Mesenchymal stem cell (in vitro differentiated cells and primary cell): ENCODE results near the gene ANXA6.

Source experiments
- DNase-seq: peaks from one replicate; pipeline ENCODE4 v3.0.0-alpha.2; 2013
- H2AFZ ChIP-seq: one replicate; pipeline ENCODE4 v1.6.1; 2013; ENCODE audit warnings: low read depth, mild to moderate bottlenecking, control low read depth, inconsistent platforms, low read length, moderate library complexity
- H2AK5ac ChIP-seq: 2 replicates; pipeline ENCODE4 v1.6.1; 2013; ENCODE audit warnings: low read length, moderate library complexity, mild to moderate bottlenecking, inconsistent platforms; ENCODE audit not compliant: severe bottlenecking
- H2BK120ac ChIP-seq: one replicate; pipeline ENCODE4 v1.6.1; 2013; ENCODE audit warnings: low read depth, mild to moderate bottlenecking, inconsistent platforms, low read length, moderate library complexity
- H2BK12ac ChIP-seq, 2 experiments: one replicate each; pipeline ENCODE4 v1.6.1; 2013; ENCODE audit warnings: inconsistent platforms in 2 of 2, low read length in 2 of 2, mild to moderate bottlenecking in 2 of 2, moderate library complexity in 2 of 2, control low read depth in 1 of 2
- H2BK15ac ChIP-seq: one replicate; pipeline ENCODE4 v1.6.1; 2013; ENCODE audit warnings: mild to moderate bottlenecking, low read depth, inconsistent platforms; ENCODE audit not compliant: poor library complexity, severe bottlenecking
- H2BK5ac ChIP-seq: 2 replicates; pipeline ENCODE4 v1.6.1; 2013; ENCODE audit warnings: low read depth, mild to moderate bottlenecking, low read length, control low read depth, inconsistent platforms; ENCODE audit not compliant: poor library complexity, severe bottlenecking
- H3K14ac ChIP-seq, 2 experiments: one replicate each; pipeline ENCODE4 v1.6.1; 2013; ENCODE audit warnings: inconsistent platforms in 2 of 2, low read length in 2 of 2, control low read depth in 1 of 2, mild to moderate bottlenecking in 1 of 2, moderate library complexity in 1 of 2
- H3K18ac ChIP-seq, 2 experiments: one replicate each; pipeline ENCODE4 v1.6.1; 2013; ENCODE audit warnings: inconsistent platforms in 2 of 2, low read length in 2 of 2, control low read depth in 1 of 2, low read depth in 1 of 2, mild to moderate bottlenecking in 1 of 2
- H3K23ac ChIP-seq, 2 experiments: one replicate each; pipeline ENCODE4 v1.6.1; 2013; ENCODE audit warnings: inconsistent platforms in 2 of 2, low read length in 2 of 2, mild to moderate bottlenecking in 2 of 2, moderate library complexity in 2 of 2, control low read depth in 1 of 2
- H3K27ac ChIP-seq: 2 replicates; pipeline ENCODE4 v1.5.1; 2013; ENCODE audit warnings: mild to moderate bottlenecking, moderate library complexity, low read length, control low read depth, inconsistent platforms; ENCODE audit not compliant: poor library complexity, severe bottlenecking
- H3K27me3 ChIP-seq, 2 experiments: 2 replicates each; pipeline versions ENCODE4 v1.6.1 to v1.7.0; 2013; ENCODE audit warnings: low read length in 2 of 2, mild to moderate bottlenecking in 2 of 2, moderate library complexity in 2 of 2, control low read depth in 1 of 2, inconsistent platforms in 1 of 2; ENCODE audit not compliant: control insufficient read depth in 1 of 2, insufficient read depth in 1 of 2
- H3K36me3 ChIP-seq, 2 experiments: 2 replicates each; pipeline versions ENCODE4 v1.6.1 to v1.7.0; 2013; ENCODE audit warnings: low read length in 2 of 2, control low read depth in 1 of 2, inconsistent platforms in 1 of 2, low read depth in 1 of 2, mild to moderate bottlenecking in 1 of 2; ENCODE audit not compliant: insufficient read depth in 2 of 2, control insufficient read depth in 1 of 2
- H3K4ac ChIP-seq, 2 experiments: one replicate each; pipeline ENCODE4 v1.6.1; 2013; ENCODE audit warnings: inconsistent platforms in 2 of 2, low read length in 2 of 2, mild to moderate bottlenecking in 2 of 2, moderate library complexity in 2 of 2, control low read depth in 1 of 2, low read depth in 1 of 2
- H3K4me1 ChIP-seq: 2 replicates; pipeline ENCODE4 v1.6.1; 2013; ENCODE audit warnings: low read depth, low read length, control low read depth; ENCODE audit not compliant: control insufficient read depth, insufficient read depth
- H3K4me2 ChIP-seq: 2 replicates; pipeline ENCODE4 v1.6.1; 2013; ENCODE audit warnings: low read length, mild to moderate bottlenecking, inconsistent platforms; ENCODE audit not compliant: poor library complexity, severe bottlenecking
- H3K4me3 ChIP-seq, 2 experiments: 2 replicates each; pipeline versions ENCODE4 v1.5.1 to v1.7.0; 2013; ENCODE audit warnings: low read length in 2 of 2, mild to moderate bottlenecking in 2 of 2, control low read depth in 1 of 2, low read depth in 1 of 2; ENCODE audit not compliant: insufficient read depth in 1 of 2
- H3K79me1 ChIP-seq: replicated peaks from 2 replicates; pipeline ENCODE4 v1.6.1; 2013; ENCODE audit warnings: mild to moderate bottlenecking, control low read depth, low read length, inconsistent platforms; ENCODE audit not compliant: poor library complexity, severe bottlenecking
- H3K9ac ChIP-seq: 2 replicates; pipeline ENCODE4 v1.7.0; 2013; ENCODE audit warnings: mild to moderate bottlenecking, low read length, moderate library complexity
- H3K9me3 ChIP-seq: 2 replicates; pipeline ENCODE4 v1.7.0; 2013; ENCODE audit warnings: mild to moderate bottlenecking, low read length; ENCODE audit not compliant: control insufficient read depth
- H4K8ac ChIP-seq: one replicate; pipeline ENCODE4 v1.6.1; 2013; ENCODE audit warnings: inconsistent platforms, mild to moderate bottlenecking, low read length, moderate library complexity
- H4K91ac ChIP-seq: one replicate; pipeline ENCODE4 v1.6.1; 2013; ENCODE audit warnings: mild to moderate bottlenecking, low read length, inconsistent platforms
- WGBS: methylation state at CpG from one replicate; pipeline ENCODE4 v1.1.7; 2013; ENCODE audit warnings: mixed read lengths; 5-methylcytosine and 5-hydroxymethylcytosine counted together

ANXA6 gene

GRCh38 chr5:151118913-151119575, 38.5 kb downstream of the ANXA6 start:
- Histone ChIP-seq H2BK120ac (no peak overlapping the region), H4K8ac (no peak overlapping the region), H3K18ac (no peak overlapping the region), H3K27me3 (no peaks in the 10 kb centered on the region), H3K9ac (no peak overlapping the region), H3K23ac (no peak overlapping the region), H2AFZ (no peak overlapping the region), H3K36me3 (peaks cover 78 to 95% of the 10 kb centered on the region in 2 experiments), H3K9me3 (no peaks in the 10 kb centered on the region), H3K4me1 (peaks cover 13% of the 10 kb centered on the region), H3K14ac (no peak overlapping the region), H3K4me3 (no peak overlapping the region), H2BK5ac (no peak overlapping the region), H3K4ac (no peak overlapping the region), H2BK15ac (no peak overlapping the region), H3K27ac (no peak overlapping the region), H3K79me1 (peaks cover 23% of the 10 kb centered on the region), H4K91ac (no peak overlapping the region), H2BK12ac (no peak overlapping the region), H3K4me2 (no peak overlapping the region), H2AK5ac (no peak overlapping the region)
- DNase-seq = no peak
- 93% methylated on average over 7 of the region's 7 CpGs for WGBS

- Histone ChIP-seq H4K8ac (no peak overlapping the region), H4K91ac (no peak overlapping the region), H3K9ac (no peak overlapping the region), H3K14ac (no peak overlapping the region), H3K4ac (no peak overlapping the region), H3K27me3 (no peaks in the 10 kb centered on the region), H2AK5ac (no peak overlapping the region), H3K18ac (no peak overlapping the region), H2BK5ac (no peak overlapping the region), H3K4me2 (no peak overlapping the region), H3K27ac (no peak overlapping the region), H3K36me3 (peaks cover 66 to 93% of the 10 kb centered on the region in 2 experiments), H2BK15ac (no peak overlapping the region), H2AFZ (no peak overlapping the region), H3K23ac (no peak overlapping the region), H3K4me3 (no peak overlapping the region), H2BK120ac (no peak overlapping the region), H3K79me1 (peaks cover 20% of the 10 kb centered on the region), H3K4me1 (peaks cover 3% of the 10 kb centered on the region), H3K9me3 (no peaks in the 10 kb centered on the region), H2BK12ac (no peak overlapping the region)
- peak; percentile 67 for DNase-seq
- 34% methylated on average over 3 of the region's 7 CpGs for WGBS
Measured at GRCh38 chr5:151115272-151115905, 42.2 kb downstream of the ANXA6 start.

- no peak overlapping the region for H3K14ac ChIP-seq
- no peak overlapping the region for H4K8ac ChIP-seq
- peaks cover 68 to 93% of the 10 kb centered on the region in 2 experiments for H3K36me3 ChIP-seq
- 63% methylated on average over 3 of the region's 3 CpGs for WGBS
- no peak overlapping the region for H2BK5ac ChIP-seq
- H2BK15ac ChIP-seq = no peak overlapping the region
- H4K91ac ChIP-seq = no peak overlapping the region
- no peak overlapping the region for H3K4me3 ChIP-seq
- no peak overlapping the region for H3K9ac ChIP-seq
- no peak overlapping the region for H3K4ac ChIP-seq
- H2AK5ac ChIP-seq = no peak overlapping the region
- no peak overlapping the region for H3K4me2 ChIP-seq
- H3K23ac ChIP-seq = no peak overlapping the region
- no peak overlapping the region for H3K27ac ChIP-seq
- H3K27me3 ChIP-seq = no peaks in the 10 kb centered on the region
- peaks cover 30% of the 10 kb centered on the region for H3K79me1 ChIP-seq
- no peak overlapping the region for H2AFZ ChIP-seq
- no peak overlapping the region for H3K18ac ChIP-seq
- H2BK120ac ChIP-seq = no peak overlapping the region
- H3K4me1 ChIP-seq = peaks cover 3% of the 10 kb centered on the region
- DNase-seq = no peak
- no peak overlapping the region for H2BK12ac ChIP-seq
- H3K9me3 ChIP-seq = no peaks in the 10 kb centered on the region
Measured at GRCh38 chr5:151113651-151114050, 43.9 kb downstream of the ANXA6 start.

GRCh38 chr5:151110992-151111391, 46.6 kb downstream of the ANXA6 start:
- DNase-seq = no peak
- Histone ChIP-seq H4K91ac (no peak overlapping the region), H2BK120ac (no peak overlapping the region), H2BK12ac (no peak overlapping the region), H3K9me3 (no peaks in the 10 kb centered on the region), H3K79me1 (peaks cover 41% of the 10 kb centered on the region), H3K9ac (no peak overlapping the region), H3K4ac (no peak overlapping the region), H3K14ac (no peak overlapping the region), H3K27me3 (no peaks in the 10 kb centered on the region), H3K18ac (no peak overlapping the region), H2AFZ (no peak overlapping the region), H3K4me2 (no peak overlapping the region), H2BK5ac (no peak overlapping the region), H3K4me1 (peaks cover 11% of the 10 kb centered on the region), H2AK5ac (no peak overlapping the region), H4K8ac (no peak overlapping the region), H3K23ac (no peak overlapping the region), H2BK15ac (no peak overlapping the region), H3K36me3 (peaks cover 61 to 93% of the 10 kb centered on the region in 2 experiments), H3K4me3 (no peak overlapping the region), H3K27ac (no peak overlapping the region)
- WGBS = 98% methylated on average over 3 of the region's 3 CpGs
